SK-N-MC (cell line): Measurements from ENCODE around the gene TMEM43.

ENCODE experiments used
- DNase-seq: peaks from one replicate; pipeline ENCODE4 v3.0.0-alpha.2; 2011; ENCODE audit warnings: low read depth, low spot score
- H3K27ac ChIP-seq: fragments of 200-600 bp; sonication (generic); 2 replicates; pipeline ENCODE4 v1.5.1; 2016; ENCODE audit warnings: mixed run types
- H3K36me3 ChIP-seq: fragments of 200-600 bp; sonication (generic); 2 replicates; pipeline ENCODE4 v1.6.1; 2017; ENCODE audit warnings: antibody characterized with exemption, low read length, mixed read lengths; ENCODE audit not compliant: insufficient read depth
- H3K4me3 ChIP-seq: fragments of 200-600 bp; sonication (generic); 2 replicates; pipeline ENCODE4 v1.5.1; 2016
- H3K9ac ChIP-seq: fragments of 200-600 bp; sonication (generic); 2 replicates; pipeline ENCODE4 v1.8.0; 2017; ENCODE audit warnings: mixed run types, mixed read lengths; ENCODE audit not compliant: insufficient read length
- H3K9me3 ChIP-seq: fragments of 200-600 bp; sonication (generic); 2 replicates; pipeline ENCODE4 v1.6.1; 2017; ENCODE audit warnings: low read depth, mild to moderate bottlenecking, antibody characterized with exemption, low read length, moderate library complexity, mixed read lengths
- EZH2 ChIP-seq: fragments of 200-600 bp; sonication (generic); IDR thresholded peaks from one replicate; pipeline ENCODE4 v1.6.1; 2017; ENCODE audit warnings: antibody characterized with exemption
- FOXP2 ChIP-seq: optimal IDR thresholded peaks from 2 replicates; pipeline ENCODE3; 2011; ENCODE audit warnings: mild to moderate bottlenecking, moderate library complexity; ENCODE audit not compliant: insufficient read depth; ENCODE audit errors: extremely low read length, control extremely low read depth
- POLR2AphosphoS5 ChIP-seq: IDR thresholded peaks from 2 replicates; pipeline ENCODE4 v1.6.1; 2012; ENCODE audit warnings: mild to moderate bottlenecking, low read depth, low read length, borderline replicate concordance

Gene TMEM43

GRCh38 chr3:14152233-14152962 is 27.5 kb downstream of the TMEM43 start:
- no peak for DNase-seq
- Histone ChIP-seq H3K27ac (no peak overlapping the region), H3K36me3 (peaks cover under 1% of the 10 kb centered on the region; the same call in 1 of the 2 replicates), H3K9ac (no peak overlapping the region), H3K9me3 (no peaks in the 10 kb centered on the region), H3K4me3 (no peak overlapping the region)
- TF ChIP-seq POLR2AphosphoS5: no peak
- no peak for TF ChIP-seq FOXP2
- TF ChIP-seq EZH2: no peak

- no peak for DNase-seq
- peaks cover 7% of the 10 kb centered on the region; the same call in 1 of the 2 replicates for H3K36me3 ChIP-seq
- no peak overlapping the region for H3K9ac ChIP-seq
- no peak overlapping the region for H3K4me3 ChIP-seq
- no peaks in the 10 kb centered on the region for H3K9me3 ChIP-seq
- no peak overlapping the region for H3K27ac ChIP-seq
- TF ChIP-seq FOXP2 (no peak), POLR2AphosphoS5 (no peak), EZH2 (no peak)
Observed at GRCh38 chr3:14152963-14153355, 28.1 kb downstream of the TMEM43 start.

GRCh38 chr3:14153663-14154062 is 28.8 kb downstream of the TMEM43 start:
- H3K9ac ChIP-seq: no peak overlapping the region
- H3K27ac ChIP-seq: no peak overlapping the region
- no peak for DNase-seq
- H3K36me3 ChIP-seq: peaks cover 13% of the 10 kb centered on the region; the same call in 1 of the 2 replicates
- no peaks in the 10 kb centered on the region for H3K9me3 ChIP-seq
- no peak overlapping the region for H3K4me3 ChIP-seq
- TF ChIP-seq POLR2AphosphoS5 (no peak), EZH2 (no peak), FOXP2 (no peak)

- H3K9ac ChIP-seq: no peak overlapping the region
- no peak overlapping the region for H3K27ac ChIP-seq
- H3K36me3 ChIP-seq: peaks cover 18% of the 10 kb centered on the region; the same call in 1 of the 2 replicates
- TF ChIP-seq POLR2AphosphoS5: no peak
- TF ChIP-seq FOXP2: no peak
- TF ChIP-seq EZH2: no peak
- H3K4me3 ChIP-seq: no peak overlapping the region
- no peak for DNase-seq
- H3K9me3 ChIP-seq: no peaks in the 10 kb centered on the region
Observed at GRCh38 chr3:14154276-14154675, 29.4 kb downstream of the TMEM43 start.

- H3K9ac ChIP-seq: no peak overlapping the region
- DNase-seq: no peak
Observed at GRCh38 chr3:14154895-14155440, 30.1 kb downstream of the TMEM43 start.

GRCh38 chr3:14156201-14156600 is 31.3 kb downstream of the TMEM43 start:
- Histone ChIP-seq H3K36me3 (peaks cover 34% of the 10 kb centered on the region), H3K4me3 (no peak overlapping the region), H3K9me3 (no peaks in the 10 kb centered on the region), H3K27ac (no peak overlapping the region), H3K9ac (no peak overlapping the region)
- TF ChIP-seq POLR2AphosphoS5: no peak
- TF ChIP-seq FOXP2: no peak
- TF ChIP-seq EZH2: no peak
- no peak for DNase-seq

More at GRCh38 chr3:14154895-14155440, 30.1 kb downstream of the TMEM43 start:
- Histone ChIP-seq H3K36me3 (peaks cover 23% of the 10 kb centered on the region; the same call in 1 of the 2 replicates), H3K27ac (no peak overlapping the region), H3K4me3 (no peak overlapping the region), H3K9me3 (no peaks in the 10 kb centered on the region)
- TF ChIP-seq EZH2: no peak
- no peak for TF ChIP-seq FOXP2
- TF ChIP-seq POLR2AphosphoS5: no peak

- no peak overlapping the region for H3K9ac ChIP-seq
- H3K36me3 ChIP-seq: peaks cover 42% of the 10 kb centered on the region
- H3K9me3 ChIP-seq: no peaks in the 10 kb centered on the region
- no peak for TF ChIP-seq EZH2
- no peak for TF ChIP-seq FOXP2
- no peak for TF ChIP-seq POLR2AphosphoS5
- no peak overlapping the region for H3K4me3 ChIP-seq
- H3K27ac ChIP-seq: no peak overlapping the region
- DNase-seq: no peak
Observed at GRCh38 chr3:14156843-14157561, 32.1 kb downstream of the TMEM43 start.

GRCh38 chr3:14157951-14158350 is 33.1 kb downstream of the TMEM43 start:
- Histone ChIP-seq H3K9ac (no peak overlapping the region), H3K27ac (no peak overlapping the region), H3K9me3 (no peaks in the 10 kb centered on the region), H3K36me3 (peaks cover 51% of the 10 kb centered on the region), H3K4me3 (no peak overlapping the region)
- TF ChIP-seq POLR2AphosphoS5 (no peak), EZH2 (no peak)
- no peak for DNase-seq

GRCh38 chr3:14158370-14158769 is 33.5 kb downstream of the TMEM43 start:
- H3K4me3 ChIP-seq: no peak overlapping the region
- no peak for DNase-seq
- H3K9me3 ChIP-seq: no peaks in the 10 kb centered on the region
- no peak overlapping the region for H3K27ac ChIP-seq
- no peak overlapping the region for H3K9ac ChIP-seq
- TF ChIP-seq EZH2 (no peak), FOXP2 (no peak), POLR2AphosphoS5 (no peak)
- peaks cover 56% of the 10 kb centered on the region for H3K36me3 ChIP-seq
